HG03064 (cell line): ENCODE measurements around the gene DNM3.

Experiments used
- ATAC-seq: cut with Tn5 transposase; IDR thresholded peaks from one replicate; pipeline ENCODE4 v1.9.1; 2021; ENCODE audit warnings: low read depth; ENCODE audit not compliant: unreplicated experiment

The DNM3 gene

GRCh38 chr1:172255223-172255560 lies 413.9 kb downstream of the DNM3 start:
- ATAC-seq = no peak

GRCh38 chr1:172265905-172266304 lies 424.6 kb downstream of the DNM3 start:
- no peak for ATAC-seq

GRCh38 chr1:172266528-172267174 lies 425.4 kb downstream of the DNM3 start:
- no peak for ATAC-seq

GRCh38 chr1:172268237-172268636 lies 426.9 kb downstream of the DNM3 start:
- no peak for ATAC-seq

- ATAC-seq = no peak
Observed at GRCh38 chr1:172269084-172269483, 427.8 kb downstream of the DNM3 start.

- no peak for ATAC-seq
Observed at GRCh38 chr1:172269644-172270043, 428.3 kb downstream of the DNM3 start.

GRCh38 chr1:172270605-172271004 lies 429.3 kb downstream of the DNM3 start:
- ATAC-seq = no peak

- ATAC-seq = no peak
Observed at GRCh38 chr1:172272087-172272486, 430.8 kb downstream of the DNM3 start.

- no peak for ATAC-seq
Observed at GRCh38 chr1:172273647-172274396, 432.5 kb downstream of the DNM3 start.

- no peak for ATAC-seq
Observed at GRCh38 chr1:172275478-172275877, 434.2 kb downstream of the DNM3 start.

GRCh38 chr1:172276120-172276818 lies 435.0 kb downstream of the DNM3 start:
- no peak for ATAC-seq

- ATAC-seq = no peak
Observed at GRCh38 chr1:172277275-172277674, 436.0 kb downstream of the DNM3 start.

- no peak for ATAC-seq
Observed at GRCh38 chr1:172277989-172278388, 436.7 kb downstream of the DNM3 start.

GRCh38 chr1:172278478-172278877 lies 437.2 kb downstream of the DNM3 start:
- ATAC-seq = no peak

GRCh38 chr1:172279939-172280636 lies 438.8 kb downstream of the DNM3 start:
- no peak for ATAC-seq

- ATAC-seq = no peak
Observed at GRCh38 chr1:172283766-172284165, 442.5 kb downstream of the DNM3 start.

- no peak for ATAC-seq
Observed at GRCh38 chr1:172286629-172287076, 445.4 kb downstream of the DNM3 start.

- ATAC-seq = no peak
Observed at GRCh38 chr1:172287208-172287607, 445.9 kb downstream of the DNM3 start.

- no peak for ATAC-seq
Observed at GRCh38 chr1:172288581-172288980, 447.3 kb downstream of the DNM3 start.

GRCh38 chr1:172289448-172289847 lies 448.1 kb downstream of the DNM3 start:
- ATAC-seq = no peak

- no peak for ATAC-seq
Observed at GRCh38 chr1:172292840-172293239, 451.5 kb downstream of the DNM3 start.
